ENCODE results near the gene BMP6. TPM values are rescaled to one million over a fixed set of nuclear protein-coding genes. Genes with fewer than 3 reads are reported as not detected.

BMP6 gene
- total and polyA plus RNA-seq, 2 of the 8 experiments (the other 6 are each of a cell fraction or from before 2014, with no cell fraction given): 2.0 to 2.1 TPM

GRCh38 chr6:7731294-7731693 lies 5.4 kb downstream of the BMP6 start:
- no peak overlapping the region for H2AFZ ChIP-seq (ENCODE audit: low read length)
- POLR2A ChIA-PET (ENCODE audit: partially characterized antibody): no interaction called here
- H2BK20ac ChIP-seq (ENCODE audit: low read length): no peak overlapping the region
- no peaks in the 10 kb centered on the region for H3K79me2 ChIP-seq (ENCODE audit: control insufficient read depth in 1 of 2, insufficient read depth in 2 of 2, low read length in 2 of 2)
- DNase-seq (ENCODE audit: low read depth in 1 of 2, low spot score in 2 of 2) (no peak), FAIRE-seq (no peak)
- no peak overlapping the region for H4K5ac ChIP-seq (ENCODE audit: insufficient read length, low read depth, low read length)
- CTCF ChIA-PET (ENCODE audit: partially characterized antibody): no interaction called here
- no peak overlapping the region for H2BK12ac ChIP-seq (ENCODE audit: low read depth, low read length)
- no peak overlapping the region for H3K18ac ChIP-seq (ENCODE audit: extremely low read depth, low read length)
- no peak overlapping the region for H3K27ac ChIP-seq (ENCODE audit: low read depth, low read length)
- peaks cover 0 to 2% (median 0%) of the 10 kb centered on the region in 4 experiments; a peak in 1 of 8 replicates for H3K36me3 ChIP-seq (ENCODE audit: control insufficient read depth in 2 of 4, insufficient read depth in 4 of 4, low read length in 3 of 4)
- H4K8ac ChIP-seq (ENCODE audit: extremely low read depth, insufficient read depth, low read length): no peak overlapping the region
- H3K14ac ChIP-seq (ENCODE audit: insufficient read length): no peak overlapping the region
- no peaks in the 10 kb centered on the region for H3K9me3 ChIP-seq (ENCODE audit: insufficient read depth in 2 of 2, low read depth in 1 of 2, low read length in 1 of 2)
- H3K4ac ChIP-seq (replicated peaks; ENCODE audit: insufficient read length, low read depth, low read length): no peak overlapping the region
- H3K4me3 ChIP-seq (ENCODE audit: extremely low read depth in 1 of 4, insufficient read depth in 2 of 4, low read depth in 3 of 4, low read length in 4 of 4): no peak overlapping the region
- no peak overlapping the region for H3K23ac ChIP-seq (ENCODE audit: insufficient read length)
- no peak overlapping the region for H2BK15ac ChIP-seq (ENCODE audit: low read length)
- peaks cover 6 to 15% (median 11%) of the 10 kb centered on the region in 4 experiments; a peak in 6 of 7 replicates for H3K4me1 ChIP-seq (replicated peaks in 1 of 4; ENCODE audit: control insufficient read depth in 3 of 4, insufficient read depth in 4 of 4, low read length in 3 of 4)
- H2BK5ac ChIP-seq (ENCODE audit: low read depth, low read length): no peak overlapping the region
- H3K4me2 ChIP-seq (ENCODE audit: insufficient read depth in 1 of 2, low read depth in 2 of 2, low read length in 2 of 2): no peak overlapping the region
- H3K79me1 ChIP-seq (ENCODE audit: low read depth, low read length): no peaks in the 10 kb centered on the region
- peaks cover 0 to 5% of the 10 kb centered on the region in 2 experiments for H4K20me1 ChIP-seq (replicated peaks in 1 of 2; ENCODE audit: control insufficient read depth in 1 of 2, insufficient read depth in 2 of 2, low read length in 2 of 2)
- H3K27me3 ChIP-seq (replicated peaks in 1 of 4; ENCODE audit: control insufficient read depth in 3 of 4, extremely low read depth in 1 of 4, insufficient read depth in 3 of 4, low read length in 3 of 4): peaks cover 28 to 38% (median 35%) of the 10 kb centered on the region in 4 experiments
- H2BK120ac ChIP-seq (replicated peaks; ENCODE audit: low read depth, low read length): no peak overlapping the region
- no peak overlapping the region for H4K91ac ChIP-seq (replicated peaks; ENCODE audit: insufficient read length, low read length)
- TF ChIP-seq BACH1 (IDR thresholded peaks at IDR 0.05; ENCODE audit: low read length): 0 out of 2 replicates have a peak, but pooled peaks have one; percentile 23
- no peak for TF ChIP-seq GABPA (IDR thresholded peaks at IDR 0.05; ENCODE audit: borderline replicate concordance, insufficient read depth, low read length)
- no peak overlapping the region for H3K56ac ChIP-seq (replicated peaks; ENCODE audit: insufficient read length, low read depth, low read length)
- 95% methylated on average over 2 of the region's 2 CpGs; no CpG with 5 or more reads in 1 of the 2 experiments for WGBS, 2 experiments (ENCODE audit: extremely low coverage in 1 of 2, insufficient coverage in 1 of 2, insufficient read length in 1 of 2, insufficient replicate concordance in 2 of 2, low coverage in 1 of 2, low lambda C conversion rate in 2 of 2, missing lambda C conversion rate in 1 of 2)
- no peak overlapping the region for H3K9ac ChIP-seq (replicated peaks in 1 of 4; ENCODE audit: extremely low read depth in 1 of 4, low read depth in 3 of 4, low read length in 3 of 4)
- peaks cover 5% of the 10 kb centered on the region for H3K23me2 ChIP-seq (ENCODE audit: low read depth, low read length)
- no peak overlapping the region for H2AK5ac ChIP-seq (ENCODE audit: low read depth, low read length)

Measured in H1 (cell line).